GM06990 (cell line): Measurements from ENCODE around the gene PTPN13.
A peak's percentile ranks its signal among the peaks of the same experiment; 100 is the strongest.
"Not testable (repeated sequence)": the region's sequence is repeated elsewhere in the genome, so short reads cannot be mapped to it uniquely, and the experiment has no call there.

Experiments used
- DNase-seq: peaks from one replicate; pipeline ENCODE4 v3.0.0-alpha.2; 2011; ENCODE audit not compliant: insufficient read length; ENCODE audit errors: extremely low read depth
- H3K27me3 ChIP-seq: replicated peaks from 2 replicates; pipeline ENCODE4 v1.6.0; 2011; ENCODE audit warnings: low read length; ENCODE audit not compliant: control insufficient read depth, insufficient read depth
- H3K36me3 ChIP-seq: 2 replicates; pipeline ENCODE4 v1.5.1; 2011; ENCODE audit warnings: low read length; ENCODE audit not compliant: control insufficient read depth, insufficient read depth
- H3K4me3 ChIP-seq: replicated peaks from 2 replicates; pipeline ENCODE4 v1.5.1; 2011; ENCODE audit warnings: low read depth, mild to moderate bottlenecking, control low read depth, low read length
- TF ChIP-seq, protein P1 (sequence below): IDR thresholded peaks from 2 replicates; pipeline ENCODE4 v1.5.1; 2011; ENCODE audit warnings: low read length, control low read depth, mild to moderate bottlenecking, inconsistent platforms; ENCODE audit not compliant: insufficient read depth, poor library complexity, severe bottlenecking

Gene PTPN13

GRCh38 chr4:86653237-86653865 lies 59.2 kb downstream of the PTPN13 start:
- TF ChIP-seq, protein P1, sequence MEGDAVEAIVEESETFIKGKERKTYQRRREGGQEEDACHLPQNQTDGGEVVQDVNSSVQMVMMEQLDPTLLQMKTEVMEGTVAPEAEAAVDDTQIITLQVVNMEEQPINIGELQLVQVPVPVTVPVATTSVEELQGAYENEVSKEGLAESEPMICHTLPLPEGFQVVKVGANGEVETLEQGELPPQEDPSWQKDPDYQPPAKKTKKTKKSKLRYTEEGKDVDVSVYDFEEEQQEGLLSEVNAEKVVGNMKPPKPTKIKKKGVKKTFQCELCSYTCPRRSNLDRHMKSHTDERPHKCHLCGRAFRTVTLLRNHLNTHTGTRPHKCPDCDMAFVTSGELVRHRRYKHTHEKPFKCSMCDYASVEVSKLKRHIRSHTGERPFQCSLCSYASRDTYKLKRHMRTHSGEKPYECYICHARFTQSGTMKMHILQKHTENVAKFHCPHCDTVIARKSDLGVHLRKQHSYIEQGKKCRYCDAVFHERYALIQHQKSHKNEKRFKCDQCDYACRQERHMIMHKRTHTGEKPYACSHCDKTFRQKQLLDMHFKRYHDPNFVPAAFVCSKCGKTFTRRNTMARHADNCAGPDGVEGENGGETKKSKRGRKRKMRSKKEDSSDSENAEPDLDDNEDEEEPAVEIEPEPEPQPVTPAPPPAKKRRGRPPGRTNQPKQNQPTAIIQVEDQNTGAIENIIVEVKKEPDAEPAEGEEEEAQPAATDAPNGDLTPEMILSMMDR = peak; percentile 69
- no peak for DNase-seq
- H3K4me3 ChIP-seq = no peak overlapping the region
- no peaks in the 10 kb centered on the region for H3K36me3 ChIP-seq
- H3K27me3 ChIP-seq = no peaks in the 10 kb centered on the region

GRCh38 chr4:86656781-86657180 lies 62.7 kb downstream of the PTPN13 start:
- H3K36me3 ChIP-seq, H3K27me3 ChIP-seq, H3K4me3 ChIP-seq, DNase-seq: not testable (repeated sequence)

DNA sequence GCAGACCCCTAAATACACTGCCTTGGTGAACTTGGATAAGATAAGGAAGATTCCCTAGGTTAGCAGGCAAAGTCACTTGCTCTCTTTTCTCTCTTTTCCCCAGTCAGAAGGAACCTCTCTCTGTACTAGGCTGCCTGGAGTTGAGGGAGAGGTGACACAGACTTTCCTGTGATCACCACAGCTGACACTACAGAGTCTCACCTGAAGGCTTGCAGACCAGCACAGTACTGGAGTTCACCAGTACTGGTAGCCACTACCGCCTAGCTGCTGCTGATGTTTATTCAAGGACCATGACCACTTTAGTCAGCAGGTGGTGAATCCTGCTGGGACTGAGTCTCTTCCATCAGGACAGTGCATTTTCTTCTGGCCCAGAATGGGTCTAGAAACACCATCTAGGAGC lies 63.3 kb downstream of the PTPN13 start:
- Histone ChIP-seq H3K4me3 (no peak overlapping the region), H3K36me3 (no peaks in the 10 kb centered on the region), H3K27me3 (no peaks in the 10 kb centered on the region)
- no peak for DNase-seq
- TF ChIP-seq, protein P1 = no peak

- no peaks in the 10 kb centered on the region for H3K36me3 ChIP-seq
- DNase-seq = peak; percentile 31
- H3K4me3 ChIP-seq = no peak overlapping the region
- TF ChIP-seq, protein P1 = no peak
- H3K27me3 ChIP-seq = no peaks in the 10 kb centered on the region
These were observed 63.8 kb downstream of the PTPN13 start for GRCh38 chr4:86657910-86658309.

DNA sequence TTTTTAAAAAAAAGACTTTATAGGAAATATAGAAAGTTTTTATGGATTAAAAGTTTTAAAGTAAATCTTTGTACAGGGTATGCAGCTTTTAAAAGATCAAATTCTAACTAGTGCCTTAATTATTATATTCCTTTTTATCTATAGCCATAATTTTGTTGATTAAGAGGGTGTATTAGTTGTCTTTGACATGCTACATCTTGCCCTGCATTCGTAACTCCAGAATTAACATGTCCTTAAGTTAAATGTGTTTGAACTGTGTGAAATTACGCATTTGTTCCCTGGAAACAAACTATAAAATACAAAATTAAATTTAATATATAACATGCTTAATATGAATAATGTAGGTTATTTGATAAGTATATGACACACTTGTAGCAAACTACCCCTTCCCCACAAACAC lies 66.3 kb downstream of the PTPN13 start:
- TF ChIP-seq, protein P1 = no peak
- no peak overlapping the region for H3K4me3 ChIP-seq
- H3K27me3 ChIP-seq = no peaks in the 10 kb centered on the region
- no peaks in the 10 kb centered on the region for H3K36me3 ChIP-seq
- no peak for DNase-seq

GRCh38 chr4:86661006-86661405 lies 66.9 kb downstream of the PTPN13 start:
- H3K4me3 ChIP-seq = no peak overlapping the region
- no peaks in the 10 kb centered on the region for H3K27me3 ChIP-seq
- no peak for DNase-seq
- no peaks in the 10 kb centered on the region for H3K36me3 ChIP-seq
- TF ChIP-seq, protein P1 = no peak
